Measurements from ENCODE around the gene MIDN. TPM values are rescaled to one million over a fixed set of nuclear protein-coding genes. Genes with fewer than 3 reads are reported as not detected.
"Not testable (repeated sequence)": the region's sequence is repeated elsewhere in the genome, so short reads cannot be mapped to it uniquely, and the experiment has no call there.

MIDN gene
- total and polyA plus RNA-seq, 5 donors = 45.6 to 123 (median 60.1) TPM

DNA sequence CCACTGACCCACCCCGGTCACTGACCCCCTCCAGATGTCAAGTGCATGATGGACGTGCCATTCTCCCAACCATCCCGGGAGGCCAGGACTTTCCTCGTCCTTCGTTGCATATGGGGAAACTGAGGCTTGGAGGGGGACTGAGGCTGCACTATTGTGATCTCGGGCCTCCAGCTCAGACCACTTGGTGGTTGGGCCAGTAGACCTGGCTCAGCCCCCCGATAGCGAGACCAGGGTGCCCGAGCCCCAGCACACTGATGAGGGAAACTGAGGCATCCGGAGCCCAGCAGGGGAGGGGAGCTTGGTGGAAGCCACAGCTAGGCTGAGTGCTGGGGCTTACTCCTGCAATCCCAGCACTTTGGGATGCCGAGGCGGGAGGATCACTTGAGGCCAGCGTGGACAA, 47.7 kb downstream of the MIDN start:
- DNase-seq (no peak), ATAC-seq (no peak)
- Histone ChIP-seq H3K27ac (ENCODE audit: low read length) (no peak overlapping the region), H3K27me3 (ENCODE audit: control insufficient read depth, insufficient read depth) (no peaks in the 10 kb centered on the region), H3K4me3 (ENCODE audit: low read length) (no peak overlapping the region), H3K4me1 (ENCODE audit: control insufficient read depth, insufficient read depth, low read length) (no peaks in the 10 kb centered on the region), H3K9me3 (ENCODE audit: control insufficient read depth, low read length) (no peaks in the 10 kb centered on the region)
- WGBS = 78% methylated on average over 13 of the region's 13 CpGs
- intact Hi-C loops (cut with DNase I) = no loop called here

GRCh38 chr19:1296575-1297271, 48.3 kb downstream of the MIDN start:
- H3K4me1 ChIP-seq (ENCODE audit: control insufficient read depth, insufficient read depth, low read length) = no peaks in the 10 kb centered on the region
- H3K27ac ChIP-seq (ENCODE audit: low read length) = no peak overlapping the region
- intact Hi-C loops (cut with DNase I) = no loop called here
- no peaks in the 10 kb centered on the region for H3K9me3 ChIP-seq (ENCODE audit: control insufficient read depth, low read length)
- H3K4me3 ChIP-seq (ENCODE audit: low read length) = no peak overlapping the region
- DNase-seq (peak in 1 of 3 donors; percentile 56), ATAC-seq (no peak)
- no peaks in the 10 kb centered on the region for H3K27me3 ChIP-seq (ENCODE audit: control insufficient read depth, insufficient read depth)
- WGBS = 86% methylated on average over 24 of the region's 24 CpGs

DNA sequence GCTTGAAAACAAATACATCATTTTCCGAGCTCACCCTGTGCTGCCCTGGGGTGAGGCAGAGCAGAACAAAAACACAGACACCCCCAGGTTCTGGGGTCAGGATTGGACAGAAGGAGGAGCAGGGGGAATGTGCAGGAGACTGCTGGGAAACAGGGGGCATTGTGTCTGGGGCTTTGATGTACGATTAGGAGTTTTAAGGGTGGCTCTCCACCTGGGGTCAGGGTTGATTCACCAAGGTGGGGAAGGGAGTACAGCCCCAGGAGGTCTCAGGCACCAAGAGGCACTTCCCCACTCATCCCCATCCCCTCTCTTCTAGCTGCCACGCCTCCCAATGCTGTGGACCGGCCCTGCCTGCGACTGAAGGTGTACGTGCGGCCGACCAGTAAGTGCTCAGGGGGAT, 49.9 kb downstream of the MIDN start:
- H3K4me3 ChIP-seq (ENCODE audit: low read length) = no peak overlapping the region
- no peak for ATAC-seq
- no peak overlapping the region for H3K27ac ChIP-seq (ENCODE audit: low read length)
- H3K9me3 ChIP-seq (ENCODE audit: control insufficient read depth, low read length) = no peaks in the 10 kb centered on the region
- DNase-seq = no peak
- no peaks in the 10 kb centered on the region for H3K27me3 ChIP-seq (ENCODE audit: control insufficient read depth, insufficient read depth)
- WGBS = 86% methylated on average over 8 of the region's 8 CpGs
- intact Hi-C loops (cut with DNase I) = no loop called here
- no peaks in the 10 kb centered on the region for H3K4me1 ChIP-seq (ENCODE audit: control insufficient read depth, insufficient read depth, low read length)

DNA sequence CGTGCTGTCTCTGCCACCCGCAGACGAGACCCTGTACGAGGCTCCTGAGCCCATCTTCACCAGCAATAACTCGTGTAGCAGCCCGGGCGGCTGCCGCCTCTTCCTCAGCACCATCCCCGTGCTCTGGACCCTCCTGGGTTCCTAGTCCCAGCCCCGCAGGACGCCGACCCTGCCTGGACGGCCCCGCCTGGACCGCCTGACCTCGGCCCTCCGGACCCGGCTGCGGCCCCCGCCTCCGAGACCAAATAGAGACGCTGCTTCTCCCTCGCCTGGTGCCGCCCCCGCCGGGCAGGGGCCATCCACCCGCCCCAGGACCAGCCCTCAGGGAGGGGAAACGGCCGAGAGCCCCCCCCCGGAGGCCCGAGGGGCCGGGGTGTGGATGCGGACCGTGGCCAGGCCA, 51.4 kb downstream of the MIDN start:
- Histone ChIP-seq H3K27me3 (ENCODE audit: control insufficient read depth, insufficient read depth) (no peaks in the 10 kb centered on the region), H3K4me1 (ENCODE audit: control insufficient read depth, insufficient read depth, low read length) (no peaks in the 10 kb centered on the region), H3K27ac (ENCODE audit: low read length) (no peak overlapping the region), H3K9me3 (ENCODE audit: control insufficient read depth, low read length) (no peaks in the 10 kb centered on the region), H3K4me3 (ENCODE audit: low read length) (no peak overlapping the region)
- ATAC-seq = no peak
- peak in 1 of 3 donors; percentile 65 for DNase-seq
- WGBS = 75% methylated on average over 34 of the region's 34 CpGs
- intact Hi-C loops (cut with DNase I) = no loop called here

GRCh38 chr19:1300744-1301490, 52.5 kb downstream of the MIDN start:
- H3K9me3 ChIP-seq (ENCODE audit: control insufficient read depth, low read length) = no peaks in the 10 kb centered on the region
- intact Hi-C loops (cut with DNase I) = no loop called here
- no peak for DNase-seq
- H3K27ac ChIP-seq (ENCODE audit: low read length) = no peak overlapping the region
- no peaks in the 10 kb centered on the region for H3K4me1 ChIP-seq (ENCODE audit: control insufficient read depth, insufficient read depth, low read length)
- H3K27me3 ChIP-seq (ENCODE audit: control insufficient read depth, insufficient read depth) = no peaks in the 10 kb centered on the region
- no peak for ATAC-seq
- 82% methylated on average over 35 of the region's 35 CpGs for WGBS
- H3K4me3 ChIP-seq (ENCODE audit: low read length) = no peak overlapping the region

DNA sequence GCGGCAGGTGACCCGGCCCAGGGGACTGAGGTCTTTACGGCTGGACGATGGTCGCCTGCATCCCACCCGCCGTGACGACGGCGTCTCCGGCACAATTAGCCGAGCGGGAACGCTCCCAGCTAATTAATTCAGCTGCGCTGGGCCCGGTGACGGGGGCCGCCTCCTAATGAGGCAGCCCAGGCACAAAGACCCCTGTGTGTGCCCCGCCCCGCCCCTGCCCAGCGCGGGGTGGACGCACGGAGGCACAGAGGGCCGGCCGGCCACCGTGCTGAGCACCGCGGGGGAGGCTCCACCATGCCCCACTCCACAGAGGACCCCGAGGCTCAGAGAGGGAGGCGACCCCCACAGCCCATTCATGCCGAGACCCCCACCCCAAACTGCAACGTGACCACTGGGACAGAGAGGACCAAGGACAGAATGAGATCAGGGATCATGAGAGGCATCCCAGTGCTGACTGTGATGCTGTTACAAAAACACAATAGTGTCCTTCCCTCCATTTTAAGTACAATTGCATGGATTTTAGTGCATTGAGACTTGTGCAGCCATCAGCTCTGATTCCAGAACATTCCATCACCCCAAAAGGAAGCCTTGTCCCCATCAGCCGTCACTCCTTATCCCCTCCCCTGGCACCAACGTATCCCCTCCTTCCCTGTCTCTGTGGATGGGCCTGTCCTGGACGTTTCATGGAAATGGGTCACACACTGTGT, 54.3 kb downstream of the MIDN start:
- H3K9me3 ChIP-seq (ENCODE audit: control insufficient read depth, low read length) = no peaks in the 10 kb centered on the region
- no peak overlapping the region for H3K27ac ChIP-seq (ENCODE audit: low read length)
- intact Hi-C loops (cut with DNase I) = no loop called here
- DNase-seq (no peak), ATAC-seq (peak in 1 of 2 donors; percentile 19)
- WGBS = 67% methylated on average over 36 of the region's 36 CpGs
- H3K27me3 ChIP-seq (ENCODE audit: control insufficient read depth, insufficient read depth) = no peaks in the 10 kb centered on the region
- no peaks in the 10 kb centered on the region for H3K4me1 ChIP-seq (ENCODE audit: control insufficient read depth, insufficient read depth, low read length)
- no peak overlapping the region for H3K4me3 ChIP-seq (ENCODE audit: low read length)

- WGBS = 86% methylated on average over 28 of the region's 28 CpGs
- DNase-seq (peak in 1 of 3 donors; percentile 35), ATAC-seq (peak in 1 of 2 donors; percentile 48)
- intact Hi-C loops (cut with DNase I) = no loop called here
- Histone ChIP-seq H3K9me3 (ENCODE audit: control insufficient read depth, low read length) (no peaks in the 10 kb centered on the region), H3K27ac (ENCODE audit: low read length) (no peak overlapping the region), H3K4me3 (ENCODE audit: low read length) (no peak overlapping the region), H3K4me1 (ENCODE audit: control insufficient read depth, insufficient read depth, low read length) (no peaks in the 10 kb centered on the region), H3K27me3 (ENCODE audit: control insufficient read depth, insufficient read depth) (no peaks in the 10 kb centered on the region)
Observed at GRCh38 chr19:1304197-1304924, 56.0 kb downstream of the MIDN start.

DNA sequence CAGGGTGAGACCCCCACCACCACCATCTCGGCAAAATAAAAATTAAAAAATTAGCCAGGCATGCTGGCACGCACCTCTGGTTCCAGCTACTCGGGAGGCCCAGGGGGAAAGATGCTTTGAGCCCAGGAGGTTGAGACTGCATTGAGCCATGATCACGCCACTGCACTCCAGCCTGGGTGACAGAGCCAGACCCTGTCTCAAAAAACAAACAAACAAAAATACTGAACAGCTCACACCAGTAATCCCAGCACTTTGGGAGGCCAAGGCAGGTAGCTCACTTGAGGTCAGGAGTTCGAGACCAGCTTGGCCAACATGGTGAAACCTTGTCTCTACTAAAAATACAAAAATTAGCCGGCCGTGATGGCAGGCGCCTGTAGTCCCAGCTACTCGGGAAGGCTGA, 57.0 kb downstream of the MIDN start:
- H3K27me3 ChIP-seq (ENCODE audit: control insufficient read depth, insufficient read depth); H3K27ac ChIP-seq (ENCODE audit: low read length); H3K4me3 ChIP-seq (ENCODE audit: low read length); H3K9me3 ChIP-seq (ENCODE audit: control insufficient read depth, low read length); ATAC-seq; DNase-seq; intact Hi-C loops (cut with DNase I); H3K4me1 ChIP-seq (ENCODE audit: control insufficient read depth, insufficient read depth, low read length): not testable (repeated sequence)
- 86% methylated on average over 9 of the region's 9 CpGs for WGBS

GRCh38 chr19:1307320-1307719, 58.9 kb downstream of the MIDN start:
- Histone ChIP-seq H3K27ac (ENCODE audit: low read length) (no peak overlapping the region), H3K4me3 (ENCODE audit: low read length) (no peak overlapping the region), H3K4me1 (ENCODE audit: control insufficient read depth, insufficient read depth, low read length) (no peaks in the 10 kb centered on the region), H3K27me3 (ENCODE audit: control insufficient read depth, insufficient read depth) (no peaks in the 10 kb centered on the region), H3K9me3 (ENCODE audit: control insufficient read depth, low read length) (no peaks in the 10 kb centered on the region)
- WGBS = 91% methylated on average over 38 of the region's 38 CpGs
- no peak for DNase-seq
- intact Hi-C loops (cut with DNase I) = no loop called here
- no peak for ATAC-seq

- Histone ChIP-seq H3K4me1 (ENCODE audit: control insufficient read depth, insufficient read depth, low read length) (no peaks in the 10 kb centered on the region), H3K4me3 (ENCODE audit: low read length) (no peak overlapping the region), H3K27ac (ENCODE audit: low read length) (no peak overlapping the region), H3K27me3 (ENCODE audit: control insufficient read depth, insufficient read depth) (no peaks in the 10 kb centered on the region), H3K9me3 (ENCODE audit: control insufficient read depth, low read length) (no peaks in the 10 kb centered on the region)
- ATAC-seq (no peak), DNase-seq (no peak)
- intact Hi-C loops (cut with DNase I) = no loop called here
- WGBS = 93% methylated on average over 20 of the region's 20 CpGs
Observed at GRCh38 chr19:1307755-1308303, 59.4 kb downstream of the MIDN start.
